Dendritic cell treated with granulocyte-macrophage colony-stimulating factor and Interleukin-4, amounts not matched to agents 40 ng/mL and 50 ng/mL, for 4 days (primary cell): Measurements from ENCODE around the gene TMEM256.

Experiments used
- H3K27ac Mint-ChIP-seq: one replicate; pipeline ENCODE4 v1.8.0; 2022; ENCODE audit warnings: mild to moderate bottlenecking, mixed read lengths
- H3K27me3 Mint-ChIP-seq: one replicate; pipeline ENCODE4 v1.8.0; 2022; ENCODE audit warnings: mild to moderate bottlenecking, mixed read lengths
- H3K36me3 Mint-ChIP-seq: one replicate; pipeline ENCODE4 v1.8.0; 2022; ENCODE audit warnings: low read depth, mixed read lengths
- H3K4me1 Mint-ChIP-seq: one replicate; pipeline ENCODE4 v1.8.0; 2022; ENCODE audit warnings: low read depth, mixed read lengths
- H3K4me3 Mint-ChIP-seq: one replicate; pipeline ENCODE4 v1.8.0; 2022; ENCODE audit warnings: mild to moderate bottlenecking, moderate library complexity, mixed read lengths
- H3K9me3 Mint-ChIP-seq: one replicate; pipeline ENCODE4 v1.8.0; 2022; ENCODE audit warnings: mixed read lengths
- intact Hi-C: fragments of 100-400 bp; cut with micrococcal nuclease; formaldehyde crosslinking; loops from one replicate; pipeline ENCODE4 v1.15.0; 2022

The TMEM256 gene

DNA sequence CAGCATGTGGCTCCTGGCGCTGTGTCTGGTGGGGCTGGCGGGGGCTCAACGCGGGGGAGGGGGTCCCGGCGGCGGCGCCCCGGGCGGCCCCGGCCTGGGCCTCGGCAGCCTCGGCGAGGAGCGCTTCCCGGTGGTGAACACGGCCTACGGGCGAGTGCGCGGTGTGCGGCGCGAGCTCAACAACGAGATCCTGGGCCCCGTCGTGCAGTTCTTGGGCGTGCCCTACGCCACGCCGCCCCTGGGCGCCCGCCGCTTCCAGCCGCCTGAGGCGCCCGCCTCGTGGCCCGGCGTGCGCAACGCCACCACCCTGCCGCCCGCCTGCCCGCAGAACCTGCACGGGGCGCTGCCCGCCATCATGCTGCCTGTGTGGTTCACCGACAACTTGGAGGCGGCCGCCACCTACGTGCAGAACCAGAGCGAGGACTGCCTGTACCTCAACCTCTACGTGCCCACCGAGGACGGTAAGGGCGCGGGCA lies 4.4 kb upstream of the TMEM256 start:
- H3K4me3 Mint-ChIP-seq = no peak overlapping the region
- no peaks in the 10 kb centered on the region for H3K36me3 Mint-ChIP-seq
- H3K27ac Mint-ChIP-seq = no peak overlapping the region
- H3K27me3 Mint-ChIP-seq = peaks cover 51% of the 10 kb centered on the region
- H3K4me1 Mint-ChIP-seq = peaks cover under 1% of the 10 kb centered on the region
- intact Hi-C loops = loop anchor here (10.0 kb wide), 1 partner anchor 53 kb away; the partner anchor contains the start of genes KCTD11 and TMEM95
- no peaks in the 10 kb centered on the region for H3K9me3 Mint-ChIP-seq

GRCh38 chr17:7407485-7408251 lies 3.8 kb upstream of the TMEM256 start, which contains the start of gene NLGN2:
Gene NLGN2, plus strand, starts transcription at chr17:7407845. Its CDS starts 411 bp downstream, at chr17:7408256.
- H3K4me1 Mint-ChIP-seq = peaks cover 7% of the 10 kb centered on the region
- no peak within 1 kb of the TSS for H3K27ac Mint-ChIP-seq
- H3K4me3 Mint-ChIP-seq = no peak within 1 kb of the TSS
- H3K36me3 Mint-ChIP-seq = no peaks in the 10 kb centered on the region
- intact Hi-C loops = loop anchor here (10.0 kb wide), 1 partner anchor 53 kb away; the partner anchor contains the start of genes KCTD11 and TMEM95
- H3K9me3 Mint-ChIP-seq = no peaks in the 10 kb centered on the region
- H3K27me3 Mint-ChIP-seq = peaks cover 51% of the 10 kb centered on the region

DNA sequence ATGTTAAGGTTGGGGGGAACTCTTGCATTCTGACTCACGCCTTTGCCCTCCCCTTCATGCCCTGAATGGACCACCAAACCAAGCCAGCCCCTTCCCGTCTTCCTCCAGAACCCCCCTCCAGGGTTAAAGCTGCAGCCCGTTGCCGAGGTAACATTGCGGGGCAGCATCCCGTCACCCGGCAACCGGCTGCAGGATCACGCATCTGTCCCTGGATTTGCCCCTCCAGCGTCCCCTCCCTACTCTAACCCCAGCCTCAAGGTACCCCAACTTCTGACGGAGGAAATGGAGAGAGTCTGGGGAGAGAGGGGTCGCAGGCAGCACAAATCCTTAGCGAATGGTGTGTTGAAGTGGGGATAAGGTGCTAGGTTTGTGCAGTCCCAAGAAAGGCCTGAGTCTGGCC lies 3.2 kb upstream of the TMEM256 start:
- intact Hi-C loops = loop anchor here (10.0 kb wide), 1 partner anchor 52 kb away; the partner anchor contains the start of genes KCTD11 and TMEM95

GRCh38 chr17:7406235-7406825 lies 2.4 kb upstream of the TMEM256 start:
- H3K27ac Mint-ChIP-seq = no peak overlapping the region
- peaks cover 51% of the 10 kb centered on the region for H3K27me3 Mint-ChIP-seq
- H3K4me1 Mint-ChIP-seq = peaks cover 7% of the 10 kb centered on the region
- H3K4me3 Mint-ChIP-seq = no peak overlapping the region
- H3K36me3 Mint-ChIP-seq = peaks cover 6% of the 10 kb centered on the region
- H3K9me3 Mint-ChIP-seq = no peaks in the 10 kb centered on the region
- intact Hi-C loops = loop anchor here (10.0 kb wide), 1 partner anchor 52 kb away; the partner anchor contains the start of genes KCTD11 and TMEM95

More for the DNA sequence above, 3.2 kb upstream of the TMEM256 start:
- peaks cover 7% of the 10 kb centered on the region for H3K4me1 Mint-ChIP-seq
- H3K4me3 Mint-ChIP-seq = no peak overlapping the region
- H3K27me3 Mint-ChIP-seq = peaks cover 51% of the 10 kb centered on the region
- H3K27ac Mint-ChIP-seq = no peak overlapping the region
- H3K9me3 Mint-ChIP-seq = no peaks in the 10 kb centered on the region
- H3K36me3 Mint-ChIP-seq = no peaks in the 10 kb centered on the region

DNA sequence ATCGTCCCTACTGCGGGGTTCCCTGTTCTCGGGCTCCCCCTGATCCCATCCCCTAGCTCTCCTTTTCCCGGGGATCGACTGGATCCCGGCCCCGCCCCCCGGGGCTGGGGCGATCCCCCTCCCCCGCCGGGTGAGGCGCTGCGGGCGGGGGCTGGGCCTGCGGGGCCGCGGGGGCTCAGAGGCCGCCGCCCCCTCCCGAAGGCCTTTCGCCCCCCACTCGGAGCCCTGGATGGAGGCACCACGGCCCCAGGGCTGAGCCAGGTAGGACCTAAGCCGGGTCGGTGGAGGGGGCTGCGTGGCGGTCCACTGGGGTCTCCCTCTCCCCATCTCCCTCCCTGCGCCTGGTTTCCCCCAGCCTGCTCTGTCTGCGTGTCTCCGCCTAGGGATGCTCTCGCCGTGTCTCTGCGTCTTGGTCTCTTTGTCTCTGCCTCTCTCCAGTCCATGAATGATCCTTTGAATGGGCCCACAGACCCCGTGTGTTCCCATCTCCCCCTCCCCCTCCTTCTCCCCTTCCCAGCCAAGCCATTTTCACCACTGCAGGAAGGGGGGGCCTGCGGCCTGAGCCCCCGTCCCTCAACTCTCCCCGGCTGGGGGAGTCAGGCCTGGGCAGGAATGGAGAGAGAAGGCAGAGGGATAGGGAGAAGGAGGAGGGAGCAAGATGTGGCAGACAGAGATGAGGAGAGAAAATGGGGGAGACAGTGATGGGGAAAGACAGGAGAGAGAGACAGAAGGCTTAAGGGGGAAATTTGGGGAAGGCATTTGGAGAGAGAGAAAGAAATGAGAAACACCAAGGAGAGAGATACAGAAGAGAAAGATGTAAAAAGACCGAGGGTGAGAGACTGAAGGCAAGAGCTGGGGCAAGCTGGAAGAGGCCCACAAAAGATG lies 1.7 kb upstream of the TMEM256 start:
- intact Hi-C loops = loop anchor here (10.0 kb wide), 1 partner anchor 51 kb away; the partner anchor contains the start of genes KCTD11 and TMEM95
- Mint-ChIP-seq H3K4me1 (peaks cover 7% of the 10 kb centered on the region), H3K9me3 (no peaks in the 10 kb centered on the region), H3K36me3 (peaks cover 10% of the 10 kb centered on the region), H3K27me3 (peaks cover 45% of the 10 kb centered on the region), H3K27ac (peak overlapping the region; percentile 92), H3K4me3 (peak overlapping the region; percentile 84)

- no peaks in the 10 kb centered on the region for H3K9me3 Mint-ChIP-seq
- intact Hi-C loops = loop anchor here (1.0 to 10.0 kb wide), 3 partner anchors 11 to 50 kb away; partner anchors contain the start of genes KCTD11, PLSCR3, TMEM102 and TMEM95
- H3K4me3 Mint-ChIP-seq = peak overlapping the region; percentile 84
- H3K27ac Mint-ChIP-seq = peak overlapping the region; percentile 92
- H3K27me3 Mint-ChIP-seq = peaks cover 39% of the 10 kb centered on the region
- H3K4me1 Mint-ChIP-seq = peaks cover 7% of the 10 kb centered on the region
- peaks cover 10% of the 10 kb centered on the region for H3K36me3 Mint-ChIP-seq
Measured at GRCh38 chr17:7404737-7405349, 946 bp upstream of the TMEM256 start.

GRCh38 chr17:7403727-7403976 lies 245 bp downstream of the TMEM256 start:
- H3K36me3 Mint-ChIP-seq = peaks cover 10% of the 10 kb centered on the region
- peak overlapping the region; percentile 84 for H3K4me3 Mint-ChIP-seq
- peak overlapping the region; percentile 92 for H3K27ac Mint-ChIP-seq
- intact Hi-C loops = loop anchor here (10.0 kb wide), 1 partner anchor 49 kb away; the partner anchor contains the start of genes KCTD11 and TMEM95
- peaks cover 28% of the 10 kb centered on the region for H3K27me3 Mint-ChIP-seq
- no peaks in the 10 kb centered on the region for H3K9me3 Mint-ChIP-seq
- peaks cover 7% of the 10 kb centered on the region for H3K4me1 Mint-ChIP-seq

GRCh38 chr17:7403043-7403726 lies 712 bp downstream of the TMEM256 start:
- intact Hi-C loops = loop anchor here (10.0 kb wide), 1 partner anchor 48 kb away; the partner anchor contains the start of genes KCTD11 and TMEM95

DNA sequence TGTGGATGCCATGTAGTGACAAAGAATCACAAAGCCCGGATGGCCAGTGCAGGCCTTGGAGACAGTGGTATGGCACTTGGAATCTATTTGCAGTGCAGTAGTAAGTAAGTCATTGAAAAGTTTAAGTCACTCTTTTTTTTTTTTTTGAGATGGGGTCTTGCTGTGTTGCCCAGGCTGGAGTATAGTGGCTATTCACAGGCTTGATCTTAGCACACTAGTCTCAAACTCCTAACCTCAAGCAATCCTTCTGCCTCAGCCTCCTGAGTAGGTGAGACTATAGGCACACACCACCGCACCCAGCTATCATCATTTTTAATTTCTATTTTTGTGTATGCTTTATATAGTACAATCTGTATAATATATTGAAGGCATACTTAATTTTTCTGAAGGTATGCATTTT lies 5.3 kb downstream of the TMEM256 start:
- no peak overlapping the region for H3K4me3 Mint-ChIP-seq
- H3K4me1 Mint-ChIP-seq = peaks cover 23% of the 10 kb centered on the region
- H3K27me3 Mint-ChIP-seq = no peaks in the 10 kb centered on the region
- peaks cover 16% of the 10 kb centered on the region for H3K36me3 Mint-ChIP-seq
- no peak overlapping the region for H3K27ac Mint-ChIP-seq
- intact Hi-C loops = no loop called here
- H3K9me3 Mint-ChIP-seq = no peaks in the 10 kb centered on the region

More at GRCh38 chr17:7403043-7403726, 712 bp downstream of the TMEM256 start:
- Mint-ChIP-seq H3K27ac (peak overlapping the region; percentile 92), H3K4me1 (peaks cover 7% of the 10 kb centered on the region), H3K36me3 (peaks cover 10% of the 10 kb centered on the region), H3K4me3 (peak overlapping the region; percentile 84), H3K27me3 (peaks cover 28% of the 10 kb centered on the region), H3K9me3 (no peaks in the 10 kb centered on the region)

- intact Hi-C loops = no loop called here
- Mint-ChIP-seq H3K4me3 (no peak overlapping the region), H3K36me3 (peaks cover 33% of the 10 kb centered on the region), H3K27ac (no peak overlapping the region), H3K27me3 (no peaks in the 10 kb centered on the region), H3K9me3 (no peaks in the 10 kb centered on the region), H3K4me1 (peaks cover 38% of the 10 kb centered on the region)
Measured at GRCh38 chr17:7396147-7396546, 7.8 kb downstream of the TMEM256 start.

GRCh38 chr17:7394452-7395191 lies 9.3 kb downstream of the TMEM256 start, which contains the start of gene PLSCR3:
Gene PLSCR3, minus strand, starts transcription at chr17:7394525. Its CDS starts 415 bp downstream, at chr17:7394110.
- H3K36me3 Mint-ChIP-seq = peaks cover 47% of the 10 kb centered on the region
- intact Hi-C loops = loop anchor here (1.0 kb wide), 1 partner anchor 10 kb away; the partner anchor contains the start of gene TMEM256
- peak within 1 kb of the TSS; percentile 89 for H3K27ac Mint-ChIP-seq
- peaks cover 38% of the 10 kb centered on the region for H3K4me1 Mint-ChIP-seq
- H3K9me3 Mint-ChIP-seq = no peaks in the 10 kb centered on the region
- peak within 1 kb of the TSS; percentile 95 for H3K4me3 Mint-ChIP-seq
- no peaks in the 10 kb centered on the region for H3K27me3 Mint-ChIP-seq
